MM.1S (cell line): Measurements from ENCODE around the gene DDX51.

Experiments
- DNase-seq: peaks from one replicate; pipeline ENCODE4 v3.0.0-alpha.2; 2015
- H2AFZ ChIP-seq: fragments of 300-600 bp; sonication (generic); 2 replicates; pipeline ENCODE4 v1.6.0; 2016; ENCODE audit warnings: antibody characterized with exemption, low read length
- H3F3A ChIP-seq: fragments of 300-600 bp; sonication (generic); 2 replicates; pipeline ENCODE4 v1.6.1; 2016; ENCODE audit warnings: mild to moderate bottlenecking, antibody characterized with exemption, low read length, moderate library complexity, mixed read lengths; ENCODE audit not compliant: insufficient read depth
- H3K27ac ChIP-seq: fragments of 300-600 bp; sonication (generic); 2 replicates; pipeline ENCODE4 v1.5.1; 2016; ENCODE audit warnings: mild to moderate bottlenecking, low read length
- H3K27me3 ChIP-seq: fragments of 300-600 bp; sonication (generic); replicated peaks from 2 replicates; pipeline ENCODE4 v1.6.0; 2016; ENCODE audit warnings: low read length; ENCODE audit not compliant: insufficient read depth
- H3K36me3 ChIP-seq: fragments of 300-600 bp; sonication (generic); replicated peaks from 2 replicates; pipeline ENCODE4 v1.6.1; 2016; ENCODE audit warnings: mild to moderate bottlenecking, low read length, mixed read lengths; ENCODE audit not compliant: insufficient read depth
- H3K4me1 ChIP-seq: fragments of 300-600 bp; sonication (generic); 2 replicates; pipeline ENCODE4 v1.6.1; 2016; ENCODE audit warnings: low read length, mixed read lengths
- H3K4me2 ChIP-seq: fragments of 300-600 bp; sonication (generic); 2 replicates; pipeline ENCODE4 v1.6.0; 2016; ENCODE audit warnings: low read depth, low read length
- H3K4me3 ChIP-seq: fragments of 300-600 bp; sonication (generic); 2 replicates; pipeline ENCODE4 v1.5.1; 2016; ENCODE audit warnings: low read length, mixed read lengths
- H3K79me2 ChIP-seq: fragments of 300-600 bp; sonication (generic); 2 replicates; pipeline ENCODE4 v1.6.1; 2016; ENCODE audit warnings: mixed run types, low read length, mixed read lengths
- H3K9ac ChIP-seq: fragments of 300-600 bp; sonication (generic); 2 replicates; pipeline ENCODE4 v1.6.1; 2016; ENCODE audit warnings: low read length, mixed read lengths
- H3K9me2 ChIP-seq: fragments of 300-600 bp; sonication (generic); replicated peaks from 2 replicates; pipeline ENCODE4 v1.6.1; 2016; ENCODE audit warnings: mild to moderate bottlenecking, low read length, mixed read lengths; ENCODE audit not compliant: insufficient read depth
- H3K9me3 ChIP-seq: fragments of 300-600 bp; sonication (generic); replicated peaks from 2 replicates; pipeline ENCODE4 v1.6.1; 2016; ENCODE audit warnings: mild to moderate bottlenecking, low read length, mixed read lengths; ENCODE audit not compliant: insufficient read depth
- H4K20me1 ChIP-seq: fragments of 300-600 bp; sonication (generic); 2 replicates; pipeline ENCODE4 v1.6.1; 2016; ENCODE audit warnings: mild to moderate bottlenecking, low read length, moderate library complexity, mixed read lengths; ENCODE audit not compliant: insufficient read depth
- EZH2 ChIP-seq: fragments of 300-600 bp; sonication (generic); optimal IDR thresholded peaks from 2 replicates; pipeline ENCODE3; 2017; ENCODE audit warnings: low read depth, mild to moderate bottlenecking, antibody characterized with exemption, low read length, mixed read lengths
- EZH2phosphoT487 ChIP-seq: fragments of 300-600 bp; sonication (generic); IDR thresholded peaks from 2 replicates; pipeline ENCODE4 v1.6.1; 2018; ENCODE audit warnings: antibody characterized with exemption, low read length
- TF ChIP-seq, protein P1 (sequence below): fragments of 300-600 bp; sonication (generic); IDR thresholded peaks from 2 replicates; pipeline ENCODE4 v1.5.1; 2016; ENCODE audit warnings: antibody characterized with exemption, low read length, mixed read lengths

Gene DDX51

GRCh38 chr12:132170637-132171292, 26.6 kb upstream of the DDX51 start:
- Histone ChIP-seq H3K4me2 (no peak overlapping the region), H3K4me3 (no peak overlapping the region), H3K27ac (no peak overlapping the region), H3K9me3 (no peaks in the 10 kb centered on the region), H3F3A (no peaks in the 10 kb centered on the region), H3K36me3 (no peaks in the 10 kb centered on the region), H4K20me1 (no peaks in the 10 kb centered on the region), H3K4me1 (no peaks in the 10 kb centered on the region), H3K9me2 (no peaks in the 10 kb centered on the region), H2AFZ (no peak overlapping the region), H3K79me2 (no peaks in the 10 kb centered on the region), H3K9ac (no peak overlapping the region), H3K27me3 (peaks cover 11% of the 10 kb centered on the region)
- no peak for TF ChIP-seq EZH2phosphoT487
- TF ChIP-seq, protein P1, sequence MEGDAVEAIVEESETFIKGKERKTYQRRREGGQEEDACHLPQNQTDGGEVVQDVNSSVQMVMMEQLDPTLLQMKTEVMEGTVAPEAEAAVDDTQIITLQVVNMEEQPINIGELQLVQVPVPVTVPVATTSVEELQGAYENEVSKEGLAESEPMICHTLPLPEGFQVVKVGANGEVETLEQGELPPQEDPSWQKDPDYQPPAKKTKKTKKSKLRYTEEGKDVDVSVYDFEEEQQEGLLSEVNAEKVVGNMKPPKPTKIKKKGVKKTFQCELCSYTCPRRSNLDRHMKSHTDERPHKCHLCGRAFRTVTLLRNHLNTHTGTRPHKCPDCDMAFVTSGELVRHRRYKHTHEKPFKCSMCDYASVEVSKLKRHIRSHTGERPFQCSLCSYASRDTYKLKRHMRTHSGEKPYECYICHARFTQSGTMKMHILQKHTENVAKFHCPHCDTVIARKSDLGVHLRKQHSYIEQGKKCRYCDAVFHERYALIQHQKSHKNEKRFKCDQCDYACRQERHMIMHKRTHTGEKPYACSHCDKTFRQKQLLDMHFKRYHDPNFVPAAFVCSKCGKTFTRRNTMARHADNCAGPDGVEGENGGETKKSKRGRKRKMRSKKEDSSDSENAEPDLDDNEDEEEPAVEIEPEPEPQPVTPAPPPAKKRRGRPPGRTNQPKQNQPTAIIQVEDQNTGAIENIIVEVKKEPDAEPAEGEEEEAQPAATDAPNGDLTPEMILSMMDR = no peak
- TF ChIP-seq EZH2 = no peak
- no peak for DNase-seq

GRCh38 chr12:132170094-132170636, 26.0 kb upstream of the DDX51 start:
- H3K4me1 ChIP-seq = no peaks in the 10 kb centered on the region
- no peaks in the 10 kb centered on the region for H3K79me2 ChIP-seq
- H3K27ac ChIP-seq = no peak overlapping the region
- no peak overlapping the region for H3K4me3 ChIP-seq
- H2AFZ ChIP-seq = no peak overlapping the region
- DNase-seq = no peak
- peaks cover 11% of the 10 kb centered on the region for H3K27me3 ChIP-seq
- no peaks in the 10 kb centered on the region for H3K9me2 ChIP-seq
- H3K4me2 ChIP-seq = no peak overlapping the region
- H3F3A ChIP-seq = no peaks in the 10 kb centered on the region
- H3K36me3 ChIP-seq = no peaks in the 10 kb centered on the region
- no peak overlapping the region for H3K9ac ChIP-seq
- H4K20me1 ChIP-seq = no peaks in the 10 kb centered on the region
- H3K9me3 ChIP-seq = no peaks in the 10 kb centered on the region
- TF ChIP-seq EZH2 (no peak), EZH2phosphoT487 (no peak)
- TF ChIP-seq, protein P1 = no peak

DNA sequence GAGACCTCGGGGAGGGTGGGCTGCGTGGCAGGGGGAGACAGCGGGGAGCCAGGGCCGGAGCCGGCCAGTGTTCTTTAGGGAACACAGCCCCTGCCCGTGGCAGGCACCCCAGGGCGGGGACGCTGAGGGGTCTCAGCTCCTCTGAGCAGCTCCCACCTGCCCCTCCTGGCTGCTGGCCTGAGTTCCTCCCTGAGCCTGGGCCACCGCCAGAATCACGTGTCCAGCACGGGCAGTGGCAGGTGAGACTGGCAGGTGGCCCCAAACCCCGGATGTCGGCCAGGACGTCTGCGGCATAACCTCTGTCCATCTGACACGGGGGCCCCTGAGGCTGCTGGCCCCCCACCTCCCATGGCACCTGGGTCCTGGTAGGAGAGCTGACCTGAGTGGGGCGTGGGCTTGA, 25.3 kb upstream of the DDX51 start:
- peaks cover 11% of the 10 kb centered on the region for H3K27me3 ChIP-seq
- DNase-seq = no peak

More for the DNA sequence above, 25.3 kb upstream of the DDX51 start:
- TF ChIP-seq, protein P1 = no peak
- TF ChIP-seq EZH2 (no peak), EZH2phosphoT487 (no peak)
- H3K27ac ChIP-seq = no peak overlapping the region
- no peak overlapping the region for H2AFZ ChIP-seq
- no peaks in the 10 kb centered on the region for H3F3A ChIP-seq
- no peak overlapping the region for H3K4me2 ChIP-seq
- H3K4me1 ChIP-seq = no peaks in the 10 kb centered on the region
- no peaks in the 10 kb centered on the region for H4K20me1 ChIP-seq
- no peaks in the 10 kb centered on the region for H3K36me3 ChIP-seq
- H3K79me2 ChIP-seq = no peaks in the 10 kb centered on the region
- H3K9ac ChIP-seq = no peak overlapping the region
- no peaks in the 10 kb centered on the region for H3K9me2 ChIP-seq
- no peaks in the 10 kb centered on the region for H3K9me3 ChIP-seq
- no peak overlapping the region for H3K4me3 ChIP-seq
